ENCODE results near the gene CEP70.
"Not testable (repeated sequence)": the region's sequence is repeated elsewhere in the genome, so short reads cannot be mapped to it uniquely, and the experiment has no call there.

- TF ChIP-seq CTCF, POLR2AphosphoS5, POLR2A, EP300 (IDR thresholded peaks at IDR 0.05): not testable (repeated sequence)
These were observed 107.5 kb downstream of the CEP70 start for GRCh38 chr3:138486580-138486979.

All from gastroesophageal sphincter (tissue), 3 donors.